Loucy (cell line): ENCODE data around the gene MIA2.
"Not testable (repeated sequence)": the region's sequence is repeated elsewhere in the genome, so short reads cannot be mapped to it uniquely, and the experiment has no call there.

Experiments used
- H2AFZ ChIP-seq: fragments of 200-600 bp; sonication (generic); 2 replicates; pipeline ENCODE4 v1.6.0; 2016; ENCODE audit warnings: antibody characterized with exemption, mild to moderate bottlenecking, low read length, moderate library complexity
- H3F3A ChIP-seq: fragments of 200-600 bp; 2 replicates; pipeline ENCODE4 v1.6.0; 2016; ENCODE audit warnings: antibody characterized with exemption, low read depth, mild to moderate bottlenecking
- H3K27me3 ChIP-seq: fragments of 200-600 bp; sonication (generic); 2 replicates; pipeline ENCODE4 v1.6.1; 2014; ENCODE audit warnings: low read length, mild to moderate bottlenecking; ENCODE audit not compliant: insufficient read depth, poor library complexity, severe bottlenecking
- H3K36me3 ChIP-seq: fragments of 200-600 bp; sonication (generic); 2 replicates; pipeline ENCODE4 v1.6.1; 2016; ENCODE audit warnings: low read length; ENCODE audit not compliant: insufficient read depth
- H3K4me1 ChIP-seq: fragments of 200-600 bp; sonication (generic); 2 replicates; pipeline ENCODE4 v1.5.1; 2014; ENCODE audit warnings: low read length, mild to moderate bottlenecking; ENCODE audit not compliant: insufficient read depth, poor library complexity, severe bottlenecking
- H3K4me2 ChIP-seq: fragments of 200-600 bp; sonication (generic); 2 replicates; pipeline ENCODE4 v1.6.0; 2014; ENCODE audit warnings: antibody characterized with exemption, low read length, low read depth, mild to moderate bottlenecking; ENCODE audit not compliant: poor library complexity, severe bottlenecking
- H3K4me3 ChIP-seq: fragments of 200-600 bp; sonication (generic); 2 replicates; pipeline ENCODE4 v1.5.1; 2014; ENCODE audit warnings: low read length, mild to moderate bottlenecking, mixed read lengths; ENCODE audit not compliant: poor library complexity, severe bottlenecking
- H3K79me2 ChIP-seq: fragments of 200-600 bp; sonication (generic); 2 replicates; pipeline ENCODE4 v1.6.1; 2014; ENCODE audit warnings: low read length; ENCODE audit not compliant: insufficient read depth
- H3K9ac ChIP-seq: fragments of 200-600 bp; sonication (generic); 2 replicates; pipeline ENCODE4 v1.6.0; 2014; ENCODE audit warnings: mild to moderate bottlenecking, low read depth, low read length, moderate library complexity; ENCODE audit not compliant: poor library complexity, severe bottlenecking
- H3K9me2 ChIP-seq: fragments of 200-600 bp; sonication (generic); replicated peaks from 2 replicates; pipeline ENCODE4 v1.6.1; 2016; ENCODE audit warnings: low read depth, low read length, mixed read lengths
- H3K9me3 ChIP-seq: fragments of 200-600 bp; sonication (generic); 2 replicates; pipeline ENCODE4 v1.6.1; 2014; ENCODE audit warnings: mild to moderate bottlenecking, antibody characterized with exemption, low read length, low read depth; ENCODE audit not compliant: insufficient read depth
- H4K20me1 ChIP-seq: fragments of 200-600 bp; sonication (generic); 2 replicates; pipeline ENCODE4 v1.6.0; 2014; ENCODE audit warnings: antibody characterized with exemption, low read length, mild to moderate bottlenecking; ENCODE audit not compliant: insufficient read depth, poor library complexity, severe bottlenecking
- EZH2phosphoT487 ChIP-seq: fragments of 200-600 bp; IDR thresholded peaks from 2 replicates; pipeline ENCODE4 v1.6.1; 2018; ENCODE audit warnings: antibody characterized with exemption, mild to moderate bottlenecking, moderate library complexity, borderline replicate concordance
- TF ChIP-seq, protein P1 (sequence below): fragments of 200-600 bp; sonication (generic); conservative IDR thresholded peaks from 2 replicates; pipeline ENCODE4 v1.5.1; 2014; ENCODE audit warnings: mild to moderate bottlenecking, antibody characterized with exemption, low read length

The MIA2 gene

DNA sequence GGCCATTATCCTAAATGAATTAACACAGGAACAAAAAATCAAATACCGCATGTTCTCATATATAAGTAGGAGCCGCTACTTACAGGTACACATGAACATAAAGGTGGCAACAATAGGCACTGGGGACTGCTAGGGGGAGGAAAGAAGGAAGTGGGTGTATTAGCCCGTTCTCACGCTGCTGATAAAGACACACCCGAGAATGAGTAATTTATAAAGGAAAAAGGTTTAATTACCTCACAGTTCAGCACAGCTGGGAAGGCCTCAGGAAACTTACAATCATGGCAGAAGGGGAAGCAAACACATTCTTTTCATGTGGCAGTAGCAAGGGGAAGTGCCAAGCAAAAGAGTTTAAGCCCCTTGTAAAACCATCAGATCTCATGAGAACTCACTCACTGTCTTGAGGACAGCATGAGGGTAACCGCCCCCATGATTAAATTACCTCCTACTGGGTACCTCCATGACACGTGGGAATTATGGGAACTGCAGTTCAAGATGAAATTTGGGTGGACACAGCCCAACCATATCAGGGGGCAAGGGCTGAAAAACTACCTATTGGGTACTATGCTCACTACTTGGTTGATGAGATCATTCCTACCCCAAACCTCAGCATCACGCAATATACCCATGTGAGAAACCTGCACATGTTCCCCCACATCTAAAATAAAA lies 16.4 kb upstream of the MIA2 start:
- no peak for TF ChIP-seq EZH2phosphoT487
- TF ChIP-seq, protein P1, sequence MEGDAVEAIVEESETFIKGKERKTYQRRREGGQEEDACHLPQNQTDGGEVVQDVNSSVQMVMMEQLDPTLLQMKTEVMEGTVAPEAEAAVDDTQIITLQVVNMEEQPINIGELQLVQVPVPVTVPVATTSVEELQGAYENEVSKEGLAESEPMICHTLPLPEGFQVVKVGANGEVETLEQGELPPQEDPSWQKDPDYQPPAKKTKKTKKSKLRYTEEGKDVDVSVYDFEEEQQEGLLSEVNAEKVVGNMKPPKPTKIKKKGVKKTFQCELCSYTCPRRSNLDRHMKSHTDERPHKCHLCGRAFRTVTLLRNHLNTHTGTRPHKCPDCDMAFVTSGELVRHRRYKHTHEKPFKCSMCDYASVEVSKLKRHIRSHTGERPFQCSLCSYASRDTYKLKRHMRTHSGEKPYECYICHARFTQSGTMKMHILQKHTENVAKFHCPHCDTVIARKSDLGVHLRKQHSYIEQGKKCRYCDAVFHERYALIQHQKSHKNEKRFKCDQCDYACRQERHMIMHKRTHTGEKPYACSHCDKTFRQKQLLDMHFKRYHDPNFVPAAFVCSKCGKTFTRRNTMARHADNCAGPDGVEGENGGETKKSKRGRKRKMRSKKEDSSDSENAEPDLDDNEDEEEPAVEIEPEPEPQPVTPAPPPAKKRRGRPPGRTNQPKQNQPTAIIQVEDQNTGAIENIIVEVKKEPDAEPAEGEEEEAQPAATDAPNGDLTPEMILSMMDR: no peak
- no peaks in the 10 kb centered on the region for H3K36me3 ChIP-seq
- no peaks in the 10 kb centered on the region for H3K9me3 ChIP-seq
- H3K4me3 ChIP-seq: no peak overlapping the region
- no peaks in the 10 kb centered on the region for H4K20me1 ChIP-seq
- no peaks in the 10 kb centered on the region for H3K27me3 ChIP-seq
- H3K4me2 ChIP-seq: no peak overlapping the region
- no peak overlapping the region for H3K9ac ChIP-seq
- H2AFZ ChIP-seq: no peak overlapping the region
- no peaks in the 10 kb centered on the region for H3K9me2 ChIP-seq
- peaks cover 3% of the 10 kb centered on the region for H3K4me1 ChIP-seq
- no peaks in the 10 kb centered on the region for H3F3A ChIP-seq
- no peaks in the 10 kb centered on the region for H3K79me2 ChIP-seq

DNA sequence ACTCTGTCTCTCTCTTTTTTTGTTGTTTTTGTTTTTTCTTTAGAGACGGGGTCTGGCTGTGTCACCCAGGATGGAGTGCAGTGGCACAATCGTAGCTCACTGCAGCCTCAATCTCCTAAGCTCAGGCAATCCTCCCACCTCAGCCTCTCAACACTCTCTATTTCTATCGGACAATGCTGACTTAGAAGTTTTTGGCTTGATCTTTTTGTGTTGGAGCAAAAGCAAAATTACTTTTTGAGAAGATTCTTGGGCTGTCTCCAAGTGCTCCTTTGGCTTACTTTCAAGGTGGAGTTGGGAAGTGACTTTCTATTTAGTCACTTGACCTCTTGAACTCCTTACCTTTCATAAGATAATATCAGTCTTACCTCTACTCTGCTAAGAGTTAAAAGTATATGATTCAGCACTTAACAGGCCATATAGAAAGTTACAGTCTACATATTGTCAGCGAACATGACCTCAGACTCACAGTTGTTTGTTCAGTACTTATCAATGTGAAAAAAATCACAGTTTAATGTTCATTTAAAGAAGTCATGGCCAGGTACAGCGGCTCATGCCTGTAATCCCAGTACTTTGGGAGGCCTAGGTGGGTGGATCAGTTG lies 15.4 kb upstream of the MIA2 start:
- H3K4me1 ChIP-seq: peaks cover 3% of the 10 kb centered on the region
- H3K4me2 ChIP-seq: no peak overlapping the region
- H3K27me3 ChIP-seq: no peaks in the 10 kb centered on the region
- no peaks in the 10 kb centered on the region for H3F3A ChIP-seq
- H3K9me3 ChIP-seq: no peaks in the 10 kb centered on the region
- no peak overlapping the region for H2AFZ ChIP-seq
- no peaks in the 10 kb centered on the region for H3K9me2 ChIP-seq
- H3K36me3 ChIP-seq: no peaks in the 10 kb centered on the region
- H4K20me1 ChIP-seq: no peaks in the 10 kb centered on the region
- no peak overlapping the region for H3K9ac ChIP-seq
- TF ChIP-seq, protein P1: no peak
- no peak for TF ChIP-seq EZH2phosphoT487
- no peaks in the 10 kb centered on the region for H3K79me2 ChIP-seq
- H3K4me3 ChIP-seq: no peak overlapping the region

DNA sequence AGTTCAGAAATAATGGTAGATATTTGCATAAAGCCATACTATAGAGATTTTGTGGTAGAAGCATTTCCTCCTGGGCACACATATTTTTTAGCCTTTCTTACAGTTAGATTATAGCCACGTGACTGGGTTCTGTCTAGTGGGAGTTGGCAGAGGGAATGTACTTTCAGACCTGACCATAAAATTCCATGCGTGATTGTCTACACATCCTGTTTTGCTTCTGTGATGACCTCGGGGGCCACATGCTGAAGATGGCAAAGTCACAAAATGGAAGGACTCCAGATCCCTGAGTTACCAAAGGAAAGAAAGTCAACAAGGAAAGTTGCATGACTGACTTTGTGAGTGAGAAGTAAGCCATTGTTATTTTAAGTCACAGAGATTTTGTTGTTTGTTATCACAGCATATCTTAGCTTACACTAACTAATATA lies 14.6 kb upstream of the MIA2 start:
- H3K4me3 ChIP-seq: no peak overlapping the region
- H3K9me3 ChIP-seq: no peaks in the 10 kb centered on the region
- H3K79me2 ChIP-seq: no peaks in the 10 kb centered on the region
- no peaks in the 10 kb centered on the region for H3K36me3 ChIP-seq
- no peaks in the 10 kb centered on the region for H3F3A ChIP-seq
- H3K4me2 ChIP-seq: no peak overlapping the region
- no peaks in the 10 kb centered on the region for H4K20me1 ChIP-seq
- H3K27me3 ChIP-seq: no peaks in the 10 kb centered on the region
- TF ChIP-seq, protein P1: no peak
- peaks cover 3% of the 10 kb centered on the region for H3K4me1 ChIP-seq
- H3K9ac ChIP-seq: no peak overlapping the region
- no peak overlapping the region for H2AFZ ChIP-seq
- no peaks in the 10 kb centered on the region for H3K9me2 ChIP-seq

DNA sequence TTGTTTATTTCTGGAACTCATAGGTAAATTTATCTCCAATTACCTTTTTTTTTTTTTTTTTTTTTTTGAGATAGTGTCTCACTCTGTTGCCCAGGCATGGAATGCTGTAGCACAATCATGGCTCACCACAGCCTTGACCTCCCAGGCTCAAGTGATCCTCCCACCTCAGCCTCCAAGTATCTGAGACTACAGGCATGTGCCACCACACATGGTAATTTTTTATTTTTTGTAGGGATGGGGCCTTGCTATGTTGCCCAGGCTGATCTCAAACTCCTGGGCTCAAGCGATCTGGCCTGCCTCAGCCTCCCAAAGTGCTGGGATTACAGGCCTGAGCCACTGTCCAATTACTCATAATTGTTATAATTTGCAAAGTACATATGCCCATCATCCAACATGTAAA lies 13.2 kb upstream of the MIA2 start:
- H3K27me3 ChIP-seq, H3K9ac ChIP-seq, H3K79me2 ChIP-seq, H3K9me2 ChIP-seq, H3K36me3 ChIP-seq, H3K4me3 ChIP-seq, H3F3A ChIP-seq, H3K4me1 ChIP-seq, H3K4me2 ChIP-seq, H4K20me1 ChIP-seq, H3K9me3 ChIP-seq, H2AFZ ChIP-seq: not testable (repeated sequence)
